HEK293 (cell line): ENCODE measurements around the gene SLC2A3.
"Not testable (repeated sequence)": the region's sequence is repeated elsewhere in the genome, so short reads cannot be mapped to it uniquely, and the experiment has no call there.

Experiments
- CTCF ChIA-PET: fragments of 350-600 bp; formaldehyde crosslinking; extraction: SDS; loops from one replicate; lab custom pipeline; 2021; ENCODE audit warnings: antibody characterized with exemption; lab: Yijun Ruan, JAX
- POLR2A ChIA-PET: fragments of 300-600 bp; formaldehyde crosslinking; extraction: SDS; loops from one replicate; lab custom pipeline; 2020; ENCODE audit warnings: antibody characterized with exemption, inconsistent platforms; lab: Yijun Ruan, JAX
- H3K27ac ChIP-seq: fragments of 200-500 bp; sonication (Bioruptor generic); 2 replicates; pipeline ENCODE4 v1.5.1; 2014; ENCODE audit warnings: low read depth, low read length, control low read depth, inconsistent platforms; ENCODE audit errors: extremely low read depth
- H3K36me3 ChIP-seq, 2 experiments: fragments of 200-500 bp in 1 of 2; sonication (Bioruptor generic) in 1 of 2; 1 replicate in 1 of 2; 2 replicates in 1 of 2; pipeline ENCODE4 v1.5.1; 2014 to 2017; ENCODE audit warnings: inconsistent platforms in 2 of 2, low read length in 2 of 2; ENCODE audit not compliant: control insufficient read depth in 2 of 2, insufficient read depth in 1 of 2
- H3K4me1 ChIP-seq: fragments of 200-500 bp; sonication (Bioruptor generic); 2 replicates; pipeline ENCODE4 v1.5.1; 2014; ENCODE audit warnings: mild to moderate bottlenecking, low read length, inconsistent platforms; ENCODE audit not compliant: control insufficient read depth, insufficient read depth
- H3K4me3 ChIP-seq: 2 replicates; pipeline ENCODE4 v1.5.1; 2011; ENCODE audit warnings: low read depth, mild to moderate bottlenecking, control low read depth, low read length, moderate library complexity
- H3K9me3 ChIP-seq: fragments of 200-500 bp; sonication (Bioruptor generic); 2 replicates; pipeline ENCODE4 v1.5.1; 2014; ENCODE audit warnings: low read depth, low read length, inconsistent platforms; ENCODE audit not compliant: control insufficient read depth, insufficient read depth
- GFI1B ChIP-seq: fragments of 450-650 bp; formaldehyde crosslinking; IDR thresholded peaks from 2 replicates; pipeline ENCODE4 v1.5.1; 2016; ENCODE audit warnings: missing biosample characterization, missing genetic modification characterization
- GLIS2 ChIP-seq: fragments of 450-650 bp; formaldehyde crosslinking; IDR thresholded peaks from 2 replicates; pipeline ENCODE4 v1.5.1; 2016; ENCODE audit warnings: missing biosample characterization, missing genetic modification characterization
- HOXC10 ChIP-seq: sonication (generic); formaldehyde crosslinking; IDR thresholded peaks from 2 replicates; pipeline ENCODE4 v1.8.1; 2023; ENCODE audit warnings: mild to moderate bottlenecking, missing genetic modification reagents
- HOXD13 ChIP-seq: sonication (generic); formaldehyde crosslinking; IDR thresholded peaks from 2 replicates; pipeline ENCODE4 v1.8.0; 2022; ENCODE audit warnings: missing genetic modification reagents, borderline replicate concordance
- KLF10 ChIP-seq: fragments of 450-650 bp; IDR thresholded peaks from 2 replicates; pipeline ENCODE4 v1.5.1; 2018; ENCODE audit warnings: missing biosample characterization, mild to moderate bottlenecking, missing genetic modification characterization
- OSR2 ChIP-seq: fragments of 450-650 bp; formaldehyde crosslinking; IDR thresholded peaks from 2 replicates; pipeline ENCODE4 v1.5.1; 2016; ENCODE audit warnings: missing biosample characterization, missing genetic modification characterization
- ZBTB11 ChIP-seq: fragments of 450-650 bp; formaldehyde crosslinking; conservative IDR thresholded peaks from 2 replicates; pipeline ENCODE4 v1.5.1; 2016; ENCODE audit warnings: low read depth, missing biosample characterization, missing genetic modification characterization
- ZBTB48 ChIP-seq: fragments of 450-650 bp; formaldehyde crosslinking; IDR thresholded peaks from 2 replicates; pipeline ENCODE4 v1.5.1; 2016; ENCODE audit warnings: missing biosample characterization, missing genetic modification characterization
- ZFP37 ChIP-seq: fragments of 450-650 bp; formaldehyde crosslinking; IDR thresholded peaks from 2 replicates; pipeline ENCODE4 v1.5.1; 2016; ENCODE audit warnings: missing biosample characterization, missing genetic modification characterization
- ZNF121 ChIP-seq: fragments of 450-650 bp; formaldehyde crosslinking; IDR thresholded peaks from 2 replicates; pipeline ENCODE4 v1.5.1; 2016; ENCODE audit warnings: missing biosample characterization, missing genetic modification characterization
- ZNF132 ChIP-seq: fragments of 450-650 bp; formaldehyde crosslinking; IDR thresholded peaks from 2 replicates; pipeline ENCODE4 v1.5.1; 2017; ENCODE audit warnings: missing biosample characterization, missing genetic modification characterization, borderline replicate concordance
- ZNF174 ChIP-seq: fragments of 450-650 bp; formaldehyde crosslinking; IDR thresholded peaks from 2 replicates; pipeline ENCODE4 v1.5.0; 2017; ENCODE audit warnings: missing biosample characterization, mild to moderate bottlenecking, missing genetic modification characterization
- ZNF391 ChIP-seq: fragments of 450-650 bp; formaldehyde crosslinking; IDR thresholded peaks from 2 replicates; pipeline ENCODE4 v1.5.1; 2016; ENCODE audit warnings: low read depth, missing biosample characterization, missing genetic modification characterization, borderline replicate concordance
- ZNF423 ChIP-seq: fragments of 450-650 bp; formaldehyde crosslinking; IDR thresholded peaks from 2 replicates; pipeline ENCODE4 v1.5.1; 2016; ENCODE audit warnings: missing biosample characterization, missing genetic modification characterization
- ZNF514 ChIP-seq: fragments of 450-650 bp; formaldehyde crosslinking; IDR thresholded peaks from 2 replicates; pipeline ENCODE4 v1.5.1; 2016; ENCODE audit warnings: missing biosample characterization, missing genetic modification characterization
- ZNF544 ChIP-seq: fragments of 450-650 bp; formaldehyde crosslinking; IDR thresholded peaks from 2 replicates; pipeline ENCODE4 v1.5.0; 2017; ENCODE audit warnings: missing biosample characterization, missing genetic modification characterization
- ZNF560 ChIP-seq: fragments of 450-650 bp; formaldehyde crosslinking; IDR thresholded peaks from 2 replicates; pipeline ENCODE4 v1.5.1; 2017; ENCODE audit warnings: missing biosample characterization, missing genetic modification characterization, borderline replicate concordance
- ZNF654 ChIP-seq: fragments of 450-650 bp; formaldehyde crosslinking; IDR thresholded peaks from 2 replicates; pipeline ENCODE4 v1.5.1; 2016; ENCODE audit warnings: low read depth, missing biosample characterization, missing genetic modification characterization
- ZNF692 ChIP-seq: fragments of 450-650 bp; formaldehyde crosslinking; IDR thresholded peaks from 2 replicates; pipeline ENCODE4 v1.5.1; 2016; ENCODE audit warnings: missing biosample characterization, missing genetic modification characterization
- TF ChIP-seq, protein P1 (sequence below): fragments of 450-650 bp; formaldehyde crosslinking; IDR thresholded peaks from 2 replicates; pipeline ENCODE4 v1.5.0; 2017; ENCODE audit warnings: missing biosample characterization, missing genetic modification characterization, borderline replicate concordance

The SLC2A3 gene

GRCh38 chr12:7947011-7947410 is 11.0 kb upstream of the SLC2A3 start:
- TF ChIP-seq OSR2 (tag by site-specific recombination) (no peak), GLIS2 (tag by site-specific recombination) (no peak), HOXD13 (no peak)
- ChIA-PET POLR2A (interaction anchor here (0.6 to 1.0 kb wide), 2 partner anchors 11 to 36 kb away, joined by 3 to 5 read pairs; partner anchors contain the start of gene SLC2A3), CTCF (interaction anchor here (1.2 to 1.5 kb wide), 2 partner anchors 10 to 14 kb away, joined by 3 to 4 read pairs; no protein-coding TSS in a partner anchor)

GRCh38 chr12:7944760-7945159 is 8.8 kb upstream of the SLC2A3 start:
- H3K36me3 ChIP-seq, POLR2A ChIA-PET, H3K4me3 ChIP-seq, H3K4me1 ChIP-seq, H3K27ac ChIP-seq, H3K9me3 ChIP-seq: not testable (repeated sequence)
- CTCF ChIA-PET, result interaction anchor here (0.6 to 0.7 kb wide), 2 partner anchors 9 to 100 kb away, joined by 3 to 6 read pairs; partner anchors contain the start of gene SLC2A3

More at GRCh38 chr12:7947011-7947410, 11.0 kb upstream of the SLC2A3 start:
- Histone ChIP-seq H3K9me3 (no peaks in the 10 kb centered on the region), H3K4me3 (no peak overlapping the region), H3K27ac (no peak overlapping the region), H3K36me3 (no peaks in the 10 kb centered on the region), H3K4me1 (no peaks in the 10 kb centered on the region)

- H3K4me3 ChIP-seq, result no peak overlapping the region
- CTCF ChIA-PET, result interaction anchor here (0.6 to 1.2 kb wide), 2 partner anchors 20 to 54 kb away, joined by 3 to 4 read pairs; no protein-coding TSS in a partner anchor
- H3K36me3 ChIP-seq, result no peaks in the 10 kb centered on the region
- no peak overlapping the region for H3K27ac ChIP-seq
- POLR2A ChIA-PET, result no interaction called here
- TF ChIP-seq ZNF121 (tag by site-specific recombination), result no peak
- no peak for TF ChIP-seq ZNF544 (tag by site-specific recombination)
- no peak for TF ChIP-seq ZNF174
- no peak for TF ChIP-seq ZBTB11 (tag by site-specific recombination)
- TF ChIP-seq ZNF514 (tag by site-specific recombination), result no peak
- TF ChIP-seq KLF10, result no peak
- no peak for TF ChIP-seq ZNF692 (tag by site-specific recombination)
- no peak for TF ChIP-seq ZNF560
- no peak for TF ChIP-seq ZNF391 (tag by site-specific recombination)
- TF ChIP-seq, protein P1, sequence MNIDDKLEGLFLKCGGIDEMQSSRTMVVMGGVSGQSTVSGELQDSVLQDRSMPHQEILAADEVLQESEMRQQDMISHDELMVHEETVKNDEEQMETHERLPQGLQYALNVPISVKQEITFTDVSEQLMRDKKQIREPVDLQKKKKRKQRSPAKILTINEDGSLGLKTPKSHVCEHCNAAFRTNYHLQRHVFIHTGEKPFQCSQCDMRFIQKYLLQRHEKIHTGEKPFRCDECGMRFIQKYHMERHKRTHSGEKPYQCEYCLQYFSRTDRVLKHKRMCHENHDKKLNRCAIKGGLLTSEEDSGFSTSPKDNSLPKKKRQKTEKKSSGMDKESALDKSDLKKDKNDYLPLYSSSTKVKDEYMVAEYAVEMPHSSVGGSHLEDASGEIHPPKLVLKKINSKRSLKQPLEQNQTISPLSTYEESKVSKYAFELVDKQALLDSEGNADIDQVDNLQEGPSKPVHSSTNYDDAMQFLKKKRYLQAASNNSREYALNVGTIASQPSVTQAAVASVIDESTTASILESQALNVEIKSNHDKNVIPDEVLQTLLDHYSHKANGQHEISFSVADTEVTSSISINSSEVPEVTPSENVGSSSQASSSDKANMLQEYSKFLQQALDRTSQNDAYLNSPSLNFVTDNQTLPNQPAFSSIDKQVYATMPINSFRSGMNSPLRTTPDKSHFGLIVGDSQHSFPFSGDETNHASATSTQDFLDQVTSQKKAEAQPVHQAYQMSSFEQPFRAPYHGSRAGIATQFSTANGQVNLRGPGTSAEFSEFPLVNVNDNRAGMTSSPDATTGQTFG (tag by site-specific recombination), result no peak
- no peak for TF ChIP-seq ZNF132 (tag by site-specific recombination)
- TF ChIP-seq ZFP37 (tag by site-specific recombination), result no peak
- no peak for TF ChIP-seq ZBTB48 (tag by site-specific recombination)
- no peak for TF ChIP-seq HOXC10
- TF ChIP-seq ZNF654 (tag by site-specific recombination), result no peak
- no peak for TF ChIP-seq GFI1B (tag by site-specific recombination)
- TF ChIP-seq ZNF423, result no peak
- no peaks in the 10 kb centered on the region for H3K9me3 ChIP-seq
- H3K4me1 ChIP-seq, result peaks cover 2% of the 10 kb centered on the region; the same call in 1 of the 2 replicates
Observed at GRCh38 chr12:7940906-7941305, 4.9 kb upstream of the SLC2A3 start.
